ENCODE measurements around the gene CA11.
"Not testable (repeated sequence)": the region's sequence is repeated elsewhere in the genome, so short reads cannot be mapped to it uniquely, and the experiment has no call there.

The CA11 gene

GRCh38 chr19:48641850-48642249, 4.1 kb downstream of the CA11 start:
- DNase-seq (ENCODE audit: low spot score): no peak

GRCh38 chr19:48639483-48640375, 6.3 kb downstream of the CA11 start:
- DNase-seq (ENCODE audit: low spot score): no peak

- no peak for DNase-seq (ENCODE audit: low spot score)
Observed at GRCh38 chr19:48638831-48639381, 7.1 kb downstream of the CA11 start.

GRCh38 chr19:48637948-48638830, 7.8 kb downstream of the CA11 start:
- DNase-seq (ENCODE audit: low spot score): peak; percentile 93

- peak; percentile 100 for DNase-seq (ENCODE audit: low spot score)
Observed at GRCh38 chr19:48637449-48637947, 8.5 kb downstream of the CA11 start.

- DNase-seq (ENCODE audit: low spot score): no peak
Observed at GRCh38 chr19:48636859-48637448, 9.0 kb downstream of the CA11 start, which contains the start of gene DBP. Gene DBP (minus strand): TSS chr19:48637379. CDS start chr19:48636994, 385 bp downstream.

- DNase-seq (ENCODE audit: low spot score): no peak
Observed at GRCh38 chr19:48635966-48636858, 9.8 kb downstream of the CA11 start.

- peak; percentile 73 for DNase-seq (ENCODE audit: low spot score)
Observed at GRCh38 chr19:48635263-48635965, 10.6 kb downstream of the CA11 start.

GRCh38 chr19:48634424-48635262, 11.3 kb downstream of the CA11 start:
- peak; percentile 92 for DNase-seq (ENCODE audit: low spot score)

GRCh38 chr19:48634036-48634342, 12.0 kb downstream of the CA11 start:
- DNase-seq (ENCODE audit: low spot score): no peak

- DNase-seq (ENCODE audit: low spot score): no peak
Observed at GRCh38 chr19:48633148-48634035, 12.6 kb downstream of the CA11 start.

GRCh38 chr19:48632692-48633147, 13.3 kb downstream of the CA11 start:
- DNase-seq (ENCODE audit: low spot score): no peak

GRCh38 chr19:48632286-48632685, 13.7 kb downstream of the CA11 start:
- not testable (repeated sequence) for DNase-seq (ENCODE audit: low spot score)

- DNase-seq (ENCODE audit: low spot score): no peak
Observed at GRCh38 chr19:48631225-48631624, 14.8 kb downstream of the CA11 start.

GRCh38 chr19:48630296-48631063, 15.5 kb downstream of the CA11 start:
- DNase-seq (ENCODE audit: low spot score): no peak

- DNase-seq (ENCODE audit: low spot score): no peak
Observed at GRCh38 chr19:48629599-48630295, 16.2 kb downstream of the CA11 start.

GRCh38 chr19:48629297-48629598, 16.7 kb downstream of the CA11 start:
- no peak for DNase-seq (ENCODE audit: low spot score)
